ENCODE data around the gene ADRM1.

DNA sequence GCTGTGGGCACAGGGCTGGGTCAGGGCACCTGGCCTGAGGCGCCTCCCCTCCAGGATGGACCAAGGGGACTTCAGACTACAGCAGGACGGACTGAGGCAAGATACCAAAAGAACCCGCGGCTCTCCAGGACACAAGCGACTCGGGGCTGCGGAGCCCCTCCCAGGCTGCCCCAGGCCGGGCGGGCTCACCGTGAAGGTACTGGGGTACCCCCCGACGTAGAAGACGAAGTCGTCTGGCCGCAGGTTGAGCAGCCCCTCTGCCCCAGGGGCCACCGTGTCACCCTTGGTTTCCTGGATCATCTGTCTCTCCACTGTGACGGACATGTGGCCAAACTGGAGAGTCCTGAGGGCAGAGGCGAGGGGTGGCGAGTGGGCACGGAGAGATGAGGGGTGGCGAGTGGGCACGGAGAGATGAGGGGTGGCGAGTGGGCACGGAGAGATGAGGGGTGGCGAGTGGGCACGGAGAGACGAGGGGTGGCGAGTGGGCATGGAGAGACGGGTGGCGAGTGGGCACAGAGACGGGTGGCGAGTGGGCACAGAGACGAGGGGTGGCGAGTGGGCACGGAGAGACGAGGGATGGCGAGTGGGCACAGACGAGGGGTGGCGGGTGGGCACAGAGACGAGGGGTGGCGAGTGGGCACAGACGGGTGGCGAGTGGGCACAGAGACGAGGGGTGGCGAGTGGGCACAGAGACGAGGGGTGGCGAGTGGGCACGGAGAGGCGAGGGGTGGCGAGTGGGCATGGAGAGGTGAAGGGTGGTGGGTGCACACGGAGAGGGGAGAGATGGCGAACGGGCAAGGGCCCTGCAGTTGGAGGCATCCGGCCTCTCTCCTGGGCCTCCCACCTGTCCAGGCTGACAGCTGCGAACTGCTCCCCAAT lies 10.9 kb downstream of the ADRM1 start:
- TF ChIP-seq POLR2A (IDR thresholded peaks at IDR 0.05) (no peak), POLR2AphosphoS5 (IDR thresholded peaks at IDR 0.05) (no peak)
- TF ChIP-seq, protein P1, sequence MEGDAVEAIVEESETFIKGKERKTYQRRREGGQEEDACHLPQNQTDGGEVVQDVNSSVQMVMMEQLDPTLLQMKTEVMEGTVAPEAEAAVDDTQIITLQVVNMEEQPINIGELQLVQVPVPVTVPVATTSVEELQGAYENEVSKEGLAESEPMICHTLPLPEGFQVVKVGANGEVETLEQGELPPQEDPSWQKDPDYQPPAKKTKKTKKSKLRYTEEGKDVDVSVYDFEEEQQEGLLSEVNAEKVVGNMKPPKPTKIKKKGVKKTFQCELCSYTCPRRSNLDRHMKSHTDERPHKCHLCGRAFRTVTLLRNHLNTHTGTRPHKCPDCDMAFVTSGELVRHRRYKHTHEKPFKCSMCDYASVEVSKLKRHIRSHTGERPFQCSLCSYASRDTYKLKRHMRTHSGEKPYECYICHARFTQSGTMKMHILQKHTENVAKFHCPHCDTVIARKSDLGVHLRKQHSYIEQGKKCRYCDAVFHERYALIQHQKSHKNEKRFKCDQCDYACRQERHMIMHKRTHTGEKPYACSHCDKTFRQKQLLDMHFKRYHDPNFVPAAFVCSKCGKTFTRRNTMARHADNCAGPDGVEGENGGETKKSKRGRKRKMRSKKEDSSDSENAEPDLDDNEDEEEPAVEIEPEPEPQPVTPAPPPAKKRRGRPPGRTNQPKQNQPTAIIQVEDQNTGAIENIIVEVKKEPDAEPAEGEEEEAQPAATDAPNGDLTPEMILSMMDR (IDR thresholded peaks at IDR 0.05): no peak

Measured in sigmoid colon (tissue), 4 donors.